Effector CD4-positive, alpha-beta T cell (primary cell): ENCODE data around the gene UACA.
"Not testable (repeated sequence)": the region's sequence is repeated elsewhere in the genome, so short reads cannot be mapped to it uniquely, and the experiment has no call there.

ENCODE experiments used
- DNase-seq: peaks from one replicate; pipeline ENCODE4 v3.0.0-alpha.2; 2020

UACA gene

DNA sequence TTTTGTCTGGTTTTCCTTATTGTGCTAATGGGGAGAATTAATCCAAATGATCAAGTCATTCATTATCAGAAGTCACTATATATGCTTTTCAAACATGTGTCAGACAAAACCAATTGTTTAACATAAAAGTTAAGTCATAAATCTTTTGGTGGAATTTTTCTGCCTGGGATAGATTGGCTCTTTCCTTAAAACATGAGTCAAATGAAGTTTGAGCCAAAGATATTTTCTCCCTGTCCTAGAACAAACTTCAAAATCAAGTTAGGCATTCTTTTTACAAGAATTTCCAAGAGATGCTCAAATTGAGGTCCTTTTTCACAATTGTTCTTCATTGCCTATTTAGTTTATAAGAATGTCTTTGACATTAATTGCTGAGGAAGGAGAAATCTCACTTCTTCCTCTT lies 138.3 kb downstream of the UACA start:
- DNase-seq: no peak

DNA sequence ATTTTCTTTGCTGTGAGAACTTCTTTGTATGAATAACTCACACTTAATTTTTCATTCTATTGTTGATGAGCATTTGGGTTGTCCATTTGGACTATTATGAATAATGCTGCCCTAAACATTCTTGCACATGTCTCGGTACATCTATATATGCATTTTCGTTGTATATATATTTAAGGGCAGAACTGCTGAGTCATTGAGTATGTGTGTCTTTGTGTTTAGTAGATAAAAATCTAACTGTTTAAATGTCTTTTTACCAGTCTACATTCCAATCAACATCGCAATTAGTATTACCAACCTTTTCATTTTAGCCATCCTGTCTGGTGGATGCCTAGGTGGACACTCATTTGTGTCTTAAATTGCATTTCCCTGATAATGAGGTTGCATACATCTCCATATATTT lies 144.4 kb downstream of the UACA start:
- no peak for DNase-seq

GRCh38 chr15:70617911-70618287 lies 145.5 kb downstream of the UACA start:
- DNase-seq: no peak

GRCh38 chr15:70617076-70617910 lies 146.1 kb downstream of the UACA start:
- no peak for DNase-seq

- not testable (repeated sequence) for DNase-seq
Measured at GRCh38 chr15:70616311-70616756, 147.0 kb downstream of the UACA start.

DNA sequence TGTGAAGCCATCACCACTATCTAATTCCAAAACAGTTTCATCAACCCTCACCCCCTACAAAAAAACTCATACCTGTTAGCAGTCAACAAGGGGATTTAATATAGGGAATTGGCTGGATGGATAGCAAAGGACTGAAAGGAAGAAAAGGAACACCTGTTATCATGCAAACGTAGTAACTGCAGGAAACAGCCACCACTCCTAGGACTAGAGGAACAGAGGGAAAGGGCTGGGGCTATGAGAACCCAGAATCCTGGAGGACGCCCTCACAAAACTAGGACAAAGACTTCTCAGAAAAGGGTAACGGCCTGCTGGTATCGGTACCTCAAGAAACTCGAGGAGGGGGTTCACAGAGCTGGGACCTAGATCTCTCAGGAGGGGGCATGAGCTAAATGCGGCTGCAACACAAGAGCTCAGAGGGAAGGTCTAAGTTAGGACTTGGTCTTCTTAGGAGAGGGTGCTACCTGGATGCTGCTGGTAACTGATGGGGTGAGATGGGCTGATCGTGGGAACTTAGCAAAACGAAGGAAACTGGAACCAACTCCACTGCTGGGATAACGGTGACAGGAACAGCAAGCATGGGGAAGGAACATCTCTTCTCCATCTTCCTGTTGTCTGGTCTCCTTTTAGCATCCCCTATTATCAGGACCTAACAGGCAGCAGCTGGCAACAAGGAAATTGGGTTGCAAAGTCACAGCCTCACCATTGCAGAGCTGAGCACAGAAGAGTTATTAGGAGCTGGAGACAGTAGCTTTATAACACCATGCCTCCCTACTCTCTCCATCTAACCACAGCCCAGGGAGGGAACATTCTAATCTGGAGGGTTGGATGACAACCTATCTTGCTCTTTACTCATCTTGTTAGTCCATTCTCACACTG lies 147.7 kb downstream of the UACA start:
- no peak for DNase-seq

DNA sequence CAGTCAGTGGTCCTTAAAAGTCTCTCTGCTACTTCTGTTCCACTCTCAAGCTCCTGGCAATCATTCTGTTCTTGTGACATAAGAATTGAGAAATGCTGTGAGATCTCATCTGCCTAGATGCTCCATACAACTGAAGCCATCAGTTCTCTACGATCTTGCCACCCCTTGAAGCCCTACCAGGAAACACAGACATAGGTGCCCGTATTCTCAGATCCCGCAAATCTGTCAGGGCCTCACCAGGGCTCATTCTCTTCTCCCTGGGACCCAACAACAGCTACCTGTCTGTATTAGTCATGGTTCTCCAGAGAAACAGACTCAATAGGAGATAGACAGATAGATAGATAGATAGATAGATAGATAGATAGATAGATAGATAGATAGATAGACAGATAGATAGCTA lies 149.1 kb downstream of the UACA start:
- no peak for DNase-seq

GRCh38 chr15:70613271-70613670 lies 150.1 kb downstream of the UACA start:
- no peak for DNase-seq

- DNase-seq: no peak
Measured at GRCh38 chr15:70611286-70611685, 152.1 kb downstream of the UACA start.

DNA sequence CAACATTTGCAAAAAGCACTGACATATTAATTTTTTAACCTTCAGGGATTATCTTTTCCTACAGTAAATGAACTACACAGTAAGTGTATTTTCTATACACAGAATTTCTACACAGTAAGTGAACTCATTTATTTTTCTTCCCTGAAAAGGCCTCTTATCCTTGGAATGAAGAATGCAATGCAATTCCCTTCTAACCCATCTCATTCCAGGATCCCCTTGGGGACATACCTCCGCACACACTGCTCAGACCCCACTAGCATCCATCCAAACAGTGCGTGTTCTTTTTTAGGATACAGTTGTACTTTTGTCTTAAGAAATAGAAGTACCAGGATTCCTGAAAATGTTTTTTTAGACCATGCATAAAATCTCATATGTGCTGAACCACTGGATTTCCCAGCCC lies 152.8 kb downstream of the UACA start:
- no peak for DNase-seq

DNA sequence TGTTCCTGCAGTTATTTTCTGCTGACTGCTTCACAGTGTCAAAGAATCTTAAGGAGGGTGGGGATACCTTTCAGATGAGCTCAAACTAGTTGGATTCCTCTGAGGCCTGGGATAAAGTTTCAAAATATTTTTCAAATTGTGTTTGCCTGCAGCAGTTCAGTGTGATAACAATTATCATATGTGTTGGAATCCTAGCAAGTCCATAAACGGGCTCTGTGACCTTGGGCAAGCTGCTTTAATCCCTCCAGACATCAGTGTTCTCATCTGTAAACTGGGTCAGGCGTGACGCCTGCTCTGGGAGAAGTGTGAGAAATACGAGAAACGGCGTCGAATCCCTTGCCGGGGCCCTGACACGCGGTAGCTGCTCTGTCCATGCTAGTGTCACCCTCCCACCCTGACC lies 153.5 kb downstream of the UACA start:
- DNase-seq: no peak

DNA sequence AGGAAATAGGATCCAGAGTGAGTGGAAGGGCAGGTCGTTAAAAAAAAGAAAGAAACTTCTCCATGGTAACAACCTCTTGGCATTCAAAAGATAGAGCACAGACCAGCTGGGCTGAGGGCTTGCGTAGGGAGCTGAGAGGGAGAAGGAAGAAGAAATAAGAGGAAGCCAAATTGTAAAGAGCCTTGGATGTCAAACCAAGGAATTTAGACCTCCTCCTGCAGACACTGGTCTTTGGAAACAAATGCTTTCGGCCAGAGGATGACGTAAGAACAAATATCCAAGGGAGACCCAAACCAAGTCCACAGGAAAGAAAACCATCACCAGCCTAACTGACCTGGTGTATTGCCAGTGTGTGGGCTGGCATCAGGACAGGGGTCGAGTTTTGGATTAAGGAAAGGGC lies 155.2 kb downstream of the UACA start:
- no peak for DNase-seq

- no peak for DNase-seq
Measured at GRCh38 chr15:70605606-70606410, 157.6 kb downstream of the UACA start.

DNA sequence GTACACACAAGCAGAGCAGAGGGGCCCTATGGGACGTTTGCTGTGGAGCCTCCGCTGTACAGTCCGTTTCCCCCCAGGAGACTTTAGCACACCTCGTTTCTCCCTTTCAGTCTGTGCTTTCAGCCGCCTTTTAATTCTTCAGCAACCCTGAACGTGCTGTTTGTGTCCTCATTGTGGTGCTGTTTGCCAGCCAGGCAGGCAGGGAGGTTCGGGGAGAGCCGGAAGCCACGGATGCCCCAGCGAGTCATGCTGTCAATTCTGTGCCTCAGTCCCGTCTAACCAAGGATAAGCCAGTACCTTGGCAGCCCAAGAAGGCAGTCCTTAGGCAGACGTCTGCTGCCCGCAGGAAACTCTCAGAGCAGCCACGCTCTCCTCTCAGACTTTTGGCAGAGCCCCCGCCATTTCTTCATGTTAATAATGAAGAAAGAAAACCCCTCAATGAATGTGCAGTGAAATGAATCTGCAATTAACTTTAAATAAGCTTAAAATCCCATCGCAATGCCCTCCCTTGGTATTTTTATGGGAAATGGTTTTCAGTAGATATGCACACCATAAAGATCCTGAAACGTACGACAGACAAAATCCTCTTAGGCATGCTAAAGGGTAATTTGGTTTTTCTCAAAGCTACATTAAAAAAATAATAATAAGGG lies 158.6 kb downstream of the UACA start:
- DNase-seq: no peak
